Heart right ventricle (tissue), 16 donors: ENCODE measurements around the gene MAN1C1. TPM values are rescaled to one million over a fixed set of nuclear protein-coding genes. Genes with fewer than 3 reads are reported as not detected.
"Not testable (repeated sequence)": the region's sequence is repeated elsewhere in the genome, so short reads cannot be mapped to it uniquely, and the experiment has no call there.

Experiments
- ATAC-seq, 8 donors: fragments of 200-7000 bp; cut with Tn5 transposase; one replicate each; pipeline ENCODE4 v1.9.1; 2020; ENCODE audit warnings: mild to moderate bottlenecking in 8 of 8, moderate library complexity in 8 of 8, moderate number of reproducible peaks in 1 of 8
- DNase-seq, 2 donors: peaks; one replicate each; pipeline ENCODE4 v3.0.0-alpha.2; 2020
- H3K27ac ChIP-seq, 10 donors: fragments of 200-600 bp; sonication (generic) in 2 of 10; one replicate each; pipeline versions ENCODE4 v1.5.0 to v1.8.0; 2020 to 2022; ENCODE audit warnings: mild to moderate bottlenecking in 3 of 10
- H3K27me3 ChIP-seq, 7 donors: fragments of 200-600 bp; one replicate each; pipeline ENCODE4 v1.8.0; 2021 to 2022; ENCODE audit warnings: mild to moderate bottlenecking in 2 of 7
- H3K36me3 ChIP-seq, 9 donors: fragments of 200-600 bp; sonication (generic) in 1 of 9; one replicate each; pipeline versions ENCODE4 v1.5.0 to v1.8.0; 2020 to 2022; ENCODE audit warnings: mild to moderate bottlenecking in 2 of 9
- H3K4me1 ChIP-seq, 9 donors: fragments of 200-600 bp; sonication (generic) in 1 of 9; one replicate each; pipeline versions ENCODE4 v1.5.0 to v1.8.0; 2020 to 2022; ENCODE audit warnings: mild to moderate bottlenecking in 4 of 9
- H3K4me3 ChIP-seq, 10 donors: fragments of 200-600 bp; sonication (generic) in 2 of 10; one replicate each; pipeline versions ENCODE4 v1.5.0 to v1.8.0; 2020 to 2022; ENCODE audit warnings: mild to moderate bottlenecking in 7 of 10, moderate library complexity in 2 of 10
- H3K9me3 ChIP-seq, 11 donors: fragments of 200-600 bp in 10 of 11; sonication (generic) in 2 of 11; one replicate each; pipeline versions ENCODE4 v1.5.0 to v1.8.0; 2013 to 2022; ENCODE audit warnings: mild to moderate bottlenecking in 2 of 11, control low read depth in 1 of 11, moderate library complexity in 1 of 11
- WGBS, 2 donors: extraction: QIAGEN DNeasy Blood & Tissue Kit; methylation state at CpG; one replicate each; pipeline ENCODE4 v1.1.7; 2013; ENCODE audit warnings: inconsistent platforms in 1 of 2; 5-methylcytosine and 5-hydroxymethylcytosine counted together
- intact Hi-C, 10 donors: fragments of 100-400 bp; cut with DNase I; formaldehyde crosslinking; loops; one replicate each; pipeline versions ENCODE4 v1.11.1 to v1.14.2; 2022
- polyA plus RNA-seq, 2 donors: library from polyadenylated mRNA; stranded (reverse); fragments of 200-250 nt; gene quantifications; one replicate each; pipeline ENCODE4 v1.2.3, GENCODE V29; 2013
- total RNA-seq, 10 donors: library from RNA; stranded (reverse); fragmentation: NEBNext Ultra II Directional in 3 of 10; extraction: Animal tissue kit (Norgen Biotek cat#: 25700) in 3 of 10; gene quantifications; one replicate each; pipeline versions ENCODE4 v1.2.1 to v1.2.4, GENCODE V29; 2021 to 2023
- TF ChIP-seq, protein P1 (sequence below), 9 donors: fragments of 200-600 bp; sonication (generic) in 2 of 9; IDR thresholded peaks; one replicate each; pipeline versions ENCODE4 v1.5.0 to v1.8.0; 2021 to 2022; ENCODE audit warnings: antibody characterized with exemption in 9 of 9, mild to moderate bottlenecking in 5 of 9, moderate library complexity in 1 of 9
- donor health status: Arrhythmogenic right ventricular cardiomyopathy.
- donor health status: ischemic (EF 13 %, LVEDD 7.1; RV severe dilation, severe dysfunction).
- donor health status: healthy with polysubstance abuse.
- donor health status: DM: no; HTN: yes; CAD: no.
- donor health status: DM: no; HTN: no; CAD: no.
- donor health status: ischemic (EF 25% LVEDD 6.9; RV normal size, moderate dysfunction).
- donor health status: ischemic (EF 25% LVEDD 5.7; RV mildly dilated, moderate dysfunction).
- donor health status: healthy.
- donor health status: DM: yes; HTN: yes; CAD: no.
- donor health status: Ischemic cardiomyopathy.
- donor health status: ischemic (EF 35%, LVEDD 5.7; RV mildly dilated, moderate dysfunction).
- donor health status: nonischemic (EF 11% LVEDD 7.7; RV severe dilation, severe dysfunction).
- donor health status: DM: yes; HTN: yes; CAD: no.
- donor health status: PGD.
- donor health status: ischemic (EF 29% LVEDD 5.4; RV normal size, mild dysfunction).
- donor health status: nonischemic (EF 23%, LVEDD 6.1; RV moderate dilation, normal function).

Gene MAN1C1
- total and polyA plus RNA-seq, 12 donors, result 9.7 to 23.4 (median 13.4) TPM

GRCh38 chr1:25698252-25698651, 81.7 kb downstream of the MAN1C1 start:
- ATAC-seq, result no peak
- WGBS, 2 donors, result 94 to 96% methylated on average over 10 of the region's 10 CpGs
- H3K4me1 ChIP-seq, result peaks cover 16 to 99% (median 86%) of the 10 kb centered on the region in 9 donors

DNA sequence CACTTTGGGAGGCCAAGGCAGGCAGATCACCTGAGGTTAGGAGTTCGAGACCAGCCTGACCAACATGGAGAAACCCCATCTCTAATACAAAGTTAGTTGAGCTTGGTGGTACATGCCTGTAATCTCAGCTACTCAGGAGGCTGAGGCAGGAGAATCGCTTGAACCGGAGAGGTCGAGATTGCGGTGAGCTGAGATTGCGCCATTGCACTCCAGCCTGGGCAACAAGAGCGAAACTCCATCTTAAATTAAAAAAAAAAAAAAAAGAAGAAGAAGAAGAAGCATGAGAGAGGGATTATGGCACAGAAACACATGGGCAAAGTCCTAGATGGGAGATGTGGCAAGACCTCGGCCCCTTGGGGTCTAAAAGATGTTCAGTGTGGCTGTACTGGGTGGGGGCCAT, 82.5 kb downstream of the MAN1C1 start:
- Histone ChIP-seq H3K4me1 (peaks cover 21 to 99% (median 86%) of the 10 kb centered on the region in 9 donors), H3K27ac (peak overlapping the region; percentile 78 to 96 (median 89))
- not testable (repeated sequence) for H3K9me3 ChIP-seq, H3K4me3 ChIP-seq, ATAC-seq, H3K27me3 ChIP-seq, H3K36me3 ChIP-seq, DNase-seq
- intact Hi-C loops, result loop anchor here in 6 of 10 donors (5.0 to 10.0 kb wide), 5 partner anchors 42 to 98 kb away; partner anchors contain the start of gene MAN1C1 (in 1 of the 6)
- WGBS, 2 donors, result 93 to 94% methylated on average over 8 of the region's 8 CpGs

More at GRCh38 chr1:25698252-25698651, 81.7 kb downstream of the MAN1C1 start:
- intact Hi-C loops, result loop anchor here in 6 of 10 donors (5.0 to 10.0 kb wide), 5 partner anchors 41 to 99 kb away; partner anchors contain the start of gene MAN1C1 (in 1 of the 6)
- no peaks in the 10 kb centered on the region for H3K9me3 ChIP-seq
- no peaks in the 10 kb centered on the region for H3K36me3 ChIP-seq
- peak overlapping the region in 8 of 10 donors; percentile 14 to 96 (median 90) for H3K27ac ChIP-seq
- no peaks in the 10 kb centered on the region for H3K27me3 ChIP-seq
- DNase-seq, result no peak
- no peak overlapping the region for H3K4me3 ChIP-seq
- TF ChIP-seq, protein P1, sequence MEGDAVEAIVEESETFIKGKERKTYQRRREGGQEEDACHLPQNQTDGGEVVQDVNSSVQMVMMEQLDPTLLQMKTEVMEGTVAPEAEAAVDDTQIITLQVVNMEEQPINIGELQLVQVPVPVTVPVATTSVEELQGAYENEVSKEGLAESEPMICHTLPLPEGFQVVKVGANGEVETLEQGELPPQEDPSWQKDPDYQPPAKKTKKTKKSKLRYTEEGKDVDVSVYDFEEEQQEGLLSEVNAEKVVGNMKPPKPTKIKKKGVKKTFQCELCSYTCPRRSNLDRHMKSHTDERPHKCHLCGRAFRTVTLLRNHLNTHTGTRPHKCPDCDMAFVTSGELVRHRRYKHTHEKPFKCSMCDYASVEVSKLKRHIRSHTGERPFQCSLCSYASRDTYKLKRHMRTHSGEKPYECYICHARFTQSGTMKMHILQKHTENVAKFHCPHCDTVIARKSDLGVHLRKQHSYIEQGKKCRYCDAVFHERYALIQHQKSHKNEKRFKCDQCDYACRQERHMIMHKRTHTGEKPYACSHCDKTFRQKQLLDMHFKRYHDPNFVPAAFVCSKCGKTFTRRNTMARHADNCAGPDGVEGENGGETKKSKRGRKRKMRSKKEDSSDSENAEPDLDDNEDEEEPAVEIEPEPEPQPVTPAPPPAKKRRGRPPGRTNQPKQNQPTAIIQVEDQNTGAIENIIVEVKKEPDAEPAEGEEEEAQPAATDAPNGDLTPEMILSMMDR (IDR thresholded peaks at IDR 0.05), result no peak

- H3K9me3 ChIP-seq, result no peaks in the 10 kb centered on the region
Measured at GRCh38 chr1:25699500-25700143, 83.0 kb downstream of the MAN1C1 start.

DNA sequence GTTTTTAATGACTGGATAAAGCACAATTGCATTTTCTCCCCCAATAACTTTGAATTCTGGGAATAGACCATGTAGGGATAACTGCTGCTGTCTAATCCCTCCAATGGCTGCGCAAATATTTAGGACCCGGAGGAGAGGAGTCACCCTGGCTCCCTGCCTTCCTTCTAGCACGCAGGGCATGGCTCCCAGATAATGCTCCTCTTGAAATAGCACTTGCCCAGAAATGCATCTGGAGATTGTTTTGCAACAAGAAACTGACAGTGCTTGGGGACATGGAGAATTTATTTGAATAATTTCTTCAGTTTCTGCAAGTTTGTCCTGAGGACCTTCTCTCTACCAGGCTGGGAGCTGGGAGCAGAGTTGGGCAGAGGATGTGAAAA, 83.5 kb downstream of the MAN1C1 start:
- peak overlapping the region; percentile 78 to 96 (median 89) for H3K27ac ChIP-seq
- 22 to 28% methylated on average over 3 of the region's 3 CpGs for WGBS, 2 donors
- H3K4me1 ChIP-seq, result peaks cover 25 to 99% (median 86%) of the 10 kb centered on the region in 9 donors
- peak; percentile 65 to 82 for DNase-seq
- H3K9me3 ChIP-seq, result no peaks in the 10 kb centered on the region
- ATAC-seq, result peak; percentile 59 to 90 (median 82)
- H3K4me3 ChIP-seq, result peak overlapping the region in 1 of 10 donors; percentile 2
- no peaks in the 10 kb centered on the region for H3K27me3 ChIP-seq
- TF ChIP-seq, protein P1 (IDR thresholded peaks at IDR 0.05), result no peak
- intact Hi-C loops, result loop anchor here in 4 of 10 donors (5.0 to 10.0 kb wide), 5 partner anchors 37 to 158 kb away; partner anchors contain the start of genes LDLRAP1 (in 1 of the 4) and MAN1C1 (in 1 of the 4)
- H3K36me3 ChIP-seq, result no peaks in the 10 kb centered on the region

More at GRCh38 chr1:25699500-25700143, 83.0 kb downstream of the MAN1C1 start:
- TF ChIP-seq, protein P1 (IDR thresholded peaks at IDR 0.05), result no peak
- H3K4me1 ChIP-seq, result peaks cover 25 to 99% (median 86%) of the 10 kb centered on the region in 9 donors
- no peaks in the 10 kb centered on the region for H3K27me3 ChIP-seq
- H3K27ac ChIP-seq, result peak overlapping the region; percentile 78 to 96 (median 89)
- WGBS, 2 donors, result 29 to 41% methylated on average over 10 of the region's 10 CpGs
- intact Hi-C loops, result loop anchor here in 7 of 10 donors (5.0 to 10.0 kb wide), 7 partner anchors 38 to 157 kb away; partner anchors contain the start of genes MAN1C1 (in 2 of the 7) and LDLRAP1 (in 1 of the 7)
- DNase-seq, result peak; percentile 61 to 75
- peak; percentile 51 to 90 (median 82) for ATAC-seq
- no peaks in the 10 kb centered on the region for H3K36me3 ChIP-seq
- peak overlapping the region in 1 of 10 donors; percentile 2 for H3K4me3 ChIP-seq
